ENCODE measurements around the gene RNASE8.

- TF ChIP-seq EZH2 (IDR thresholded peaks at IDR 0.05; ENCODE audit: insufficient read depth, low read length) = no peak
- no peak for TF ChIP-seq CTCF (IDR thresholded peaks at IDR 0.05; ENCODE audit: insufficient read depth, low read depth, low read length)
These were observed 31.1 kb downstream of the RNASE8 start for GRCh38 chr14:21088687-21089086.

Data from astrocyte (in vitro differentiated cells and primary cell).